ENCODE results near the gene IL11RA. TPM values are rescaled to one million over a fixed set of nuclear protein-coding genes. Genes with fewer than 3 reads are reported as not detected.
"Not testable (repeated sequence)": the region's sequence is repeated elsewhere in the genome, so short reads cannot be mapped to it uniquely, and the experiment has no call there.

Gene IL11RA
- total and polyA plus RNA-seq, 8 donors: 13.8 to 121 (median 98.1) TPM

- intact Hi-C loops (cut with DNase I): no loop called here
- H3K36me3 ChIP-seq: peaks cover 0 to 9% of the 10 kb centered on the region in 2 donors
- no peak overlapping the region for H3K4me3 ChIP-seq
- H3K27me3 ChIP-seq: peaks cover 0 to 7% of the 10 kb centered on the region in 2 donors
- no peak for DNase-seq
- TF ChIP-seq CTCF (IDR thresholded peaks at IDR 0.05): no peak
- no peaks in the 10 kb centered on the region for H3K9me3 ChIP-seq
- no peak for ATAC-seq
- peaks cover 11 to 28% of the 10 kb centered on the region in 2 donors for H3K4me1 ChIP-seq
- no peak overlapping the region for H3K27ac ChIP-seq
Observed at GRCh38 chr9:34635556-34635955, 16.4 kb upstream of the IL11RA start.

GRCh38 chr9:34636791-34637355 is 15.1 kb upstream of the IL11RA start:
- Histone ChIP-seq H3K27ac (peak overlapping the region; percentile 68 to 84), H3K4me1 (peaks cover 11 to 28% of the 10 kb centered on the region in 2 donors), H3K4me3 (peak overlapping the region; percentile 66 to 70), H3K9me3 (no peaks in the 10 kb centered on the region), H3K27me3 (no peaks in the 10 kb centered on the region), H3K36me3 (peaks cover 0 to 9% of the 10 kb centered on the region in 2 donors)
- ATAC-seq (no peak), DNase-seq (no peak)
- TF ChIP-seq CTCF (IDR thresholded peaks at IDR 0.05): no peak
- intact Hi-C loops (cut with DNase I): no loop called here

- peaks cover 0 to 9% of the 10 kb centered on the region in 2 donors for H3K36me3 ChIP-seq
- ATAC-seq (peak; percentile 99), DNase-seq (peak; percentile 93 to 98 (median 94))
- intact Hi-C loops (cut with DNase I): no loop called here
- peaks cover 11 to 28% of the 10 kb centered on the region in 2 donors for H3K4me1 ChIP-seq
- H3K4me3 ChIP-seq: peak within 1 kb of the TSS; percentile 66 to 70
- H3K9me3 ChIP-seq: no peaks in the 10 kb centered on the region
- H3K27me3 ChIP-seq: no peaks in the 10 kb centered on the region
- H3K27ac ChIP-seq: peak within 1 kb of the TSS; percentile 68 to 84
- no peak for TF ChIP-seq CTCF (IDR thresholded peaks at IDR 0.05)
Observed at GRCh38 chr9:34637356-34638137, 14.4 kb upstream of the IL11RA start, which contains the start of gene SIGMAR1. TSS of gene SIGMAR1 (minus strand) at chr9:34637787. CDS start at chr9:34637697, 90 bp downstream.

- ATAC-seq (no peak), DNase-seq (no peak)
- intact Hi-C loops (cut with DNase I): no loop called here
- Histone ChIP-seq H3K9me3 (no peaks in the 10 kb centered on the region), H3K27ac (peak overlapping the region; percentile 68 to 84), H3K4me3 (peak overlapping the region; percentile 66 to 70), H3K27me3 (no peaks in the 10 kb centered on the region), H3K4me1 (peaks cover 11 to 28% of the 10 kb centered on the region in 2 donors), H3K36me3 (peaks cover 0 to 9% of the 10 kb centered on the region in 2 donors)
- TF ChIP-seq CTCF (IDR thresholded peaks at IDR 0.05): no peak
Observed at GRCh38 chr9:34638138-34638445, 13.9 kb upstream of the IL11RA start.

- H3K27me3 ChIP-seq; ATAC-seq; H3K36me3 ChIP-seq; H3K4me3 ChIP-seq; H3K9me3 ChIP-seq; DNase-seq; intact Hi-C loops (cut with DNase I); H3K27ac ChIP-seq: not testable (repeated sequence)
- peaks cover 11 to 25% of the 10 kb centered on the region in 2 donors for H3K4me1 ChIP-seq
Observed at GRCh38 chr9:34639322-34639721, 12.7 kb upstream of the IL11RA start.
